Stimulated activated CD8-positive, alpha-beta memory T cell treated with anti-CD3 and anti-CD28 coated beads, Interleukin-12 subunit alpha, Interleukin-12 subunit beta, amount 100 ng/mL, for 4 hours (primary cell): ENCODE data around the gene CAMSAP1.
"Not testable (repeated sequence)": the region's sequence is repeated elsewhere in the genome, so short reads cannot be mapped to it uniquely, and the experiment has no call there.

Experiments used
- DNase-seq: peaks from one replicate; pipeline ENCODE4 v3.0.0-alpha.2; 2020; ENCODE audit warnings: low read depth

CAMSAP1 gene

DNA sequence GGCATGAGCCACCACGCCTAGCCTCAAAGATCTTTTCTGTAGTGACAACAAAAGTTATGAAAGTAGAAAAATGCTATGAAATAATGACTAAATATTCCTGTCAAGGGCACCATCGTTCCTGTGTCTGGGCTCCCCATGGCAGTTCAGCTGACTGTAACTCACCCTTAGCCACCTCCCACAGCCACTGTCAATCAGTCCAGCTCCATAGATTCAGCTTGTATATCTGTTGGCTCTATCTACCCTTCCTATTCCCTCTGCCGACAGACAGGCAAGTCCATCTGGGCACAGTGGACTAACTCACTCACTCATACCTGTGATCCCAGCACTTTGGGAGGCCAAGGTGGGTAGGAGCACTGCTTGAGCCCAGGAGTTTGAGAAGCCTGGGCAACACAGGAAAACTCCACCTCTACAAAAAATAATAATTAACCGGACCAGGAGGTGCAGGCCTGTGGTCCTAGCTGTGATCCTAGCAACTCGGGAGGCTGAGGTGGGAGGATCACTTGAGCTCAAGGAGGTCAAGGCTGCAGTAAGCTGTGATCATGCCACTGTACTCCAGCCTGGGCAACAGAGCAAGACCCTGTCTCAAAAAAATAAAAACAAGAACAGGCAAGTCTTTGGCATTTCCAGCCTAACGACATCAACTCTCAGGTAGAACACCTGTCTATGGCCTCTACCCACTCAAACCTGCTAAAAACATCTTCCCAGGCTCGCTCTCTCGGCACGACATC, 6.2 kb downstream of the CAMSAP1 start:
- DNase-seq, result no peak

DNA sequence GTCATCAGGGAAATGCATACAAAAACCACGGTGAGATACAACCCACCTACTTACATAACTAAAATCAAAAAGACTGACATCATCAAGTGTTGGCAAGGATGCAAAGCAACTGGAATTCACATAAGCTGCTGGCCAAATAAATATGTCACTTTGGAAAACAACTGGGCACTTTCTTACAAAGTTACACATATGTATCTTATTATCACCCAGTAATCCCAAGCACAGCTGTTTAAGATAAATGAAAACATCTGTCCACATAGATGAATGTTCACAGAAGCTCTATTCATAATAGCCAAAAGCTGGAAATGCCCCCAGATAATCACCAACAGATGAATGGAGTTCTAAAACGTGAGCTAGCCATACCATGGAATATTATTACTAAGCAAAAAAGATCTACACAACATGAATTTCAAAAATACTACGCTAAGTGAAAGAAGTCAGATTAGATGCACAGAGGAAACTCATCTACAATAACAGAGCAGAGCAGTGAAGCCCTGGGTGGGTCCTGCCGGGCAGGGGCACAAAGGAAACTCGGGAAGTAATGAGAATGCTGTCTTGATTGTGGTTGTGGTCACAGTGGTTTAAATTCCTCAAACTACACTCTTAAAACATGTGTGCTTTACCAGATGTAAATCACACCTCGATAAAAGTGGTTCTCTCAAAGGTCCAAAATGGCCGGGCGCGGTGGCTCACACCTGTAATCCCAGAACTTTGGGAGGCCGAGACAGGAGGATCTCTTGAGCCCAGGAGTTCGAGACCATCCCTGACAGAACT, 8.5 kb downstream of the CAMSAP1 start:
- DNase-seq, result no peak

DNA sequence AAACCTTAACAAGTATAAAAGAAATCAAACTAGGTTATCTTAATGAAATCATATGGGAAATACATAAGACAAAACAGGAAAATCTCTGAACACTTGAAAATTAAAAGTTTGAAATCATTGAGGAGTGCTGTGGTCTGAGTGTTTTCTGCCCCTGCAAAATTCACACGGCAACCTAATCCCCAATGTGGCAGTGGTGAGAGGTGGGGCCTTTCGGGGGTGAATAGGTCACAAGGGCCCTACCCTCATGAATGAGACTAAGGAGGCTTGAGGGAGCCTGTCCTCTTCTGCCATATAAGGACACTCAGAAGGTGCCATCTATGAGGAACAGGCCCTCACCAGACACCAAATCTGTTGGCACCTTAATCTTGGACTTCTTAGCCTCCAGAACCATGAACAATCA, 10.7 kb downstream of the CAMSAP1 start:
- DNase-seq, result no peak

DNA sequence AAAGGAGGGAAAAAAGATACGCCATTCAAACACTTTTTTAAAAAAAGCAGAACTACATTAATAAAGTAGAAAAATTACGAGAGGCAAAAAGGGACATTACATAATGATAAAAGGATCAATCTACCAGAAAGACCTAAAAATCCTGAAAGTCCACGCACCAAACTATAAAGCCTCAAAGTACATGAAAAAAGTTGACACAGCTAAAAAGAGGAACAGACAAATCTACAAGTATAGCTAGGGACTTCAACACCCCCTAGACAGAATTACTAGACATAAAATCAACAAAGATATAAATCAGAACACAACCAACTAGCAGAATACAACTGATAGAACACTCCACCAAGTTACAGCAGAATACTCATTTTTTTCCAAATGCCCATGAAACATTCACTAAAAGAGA, 11.1 kb downstream of the CAMSAP1 start:
- DNase-seq, result no peak

DNA sequence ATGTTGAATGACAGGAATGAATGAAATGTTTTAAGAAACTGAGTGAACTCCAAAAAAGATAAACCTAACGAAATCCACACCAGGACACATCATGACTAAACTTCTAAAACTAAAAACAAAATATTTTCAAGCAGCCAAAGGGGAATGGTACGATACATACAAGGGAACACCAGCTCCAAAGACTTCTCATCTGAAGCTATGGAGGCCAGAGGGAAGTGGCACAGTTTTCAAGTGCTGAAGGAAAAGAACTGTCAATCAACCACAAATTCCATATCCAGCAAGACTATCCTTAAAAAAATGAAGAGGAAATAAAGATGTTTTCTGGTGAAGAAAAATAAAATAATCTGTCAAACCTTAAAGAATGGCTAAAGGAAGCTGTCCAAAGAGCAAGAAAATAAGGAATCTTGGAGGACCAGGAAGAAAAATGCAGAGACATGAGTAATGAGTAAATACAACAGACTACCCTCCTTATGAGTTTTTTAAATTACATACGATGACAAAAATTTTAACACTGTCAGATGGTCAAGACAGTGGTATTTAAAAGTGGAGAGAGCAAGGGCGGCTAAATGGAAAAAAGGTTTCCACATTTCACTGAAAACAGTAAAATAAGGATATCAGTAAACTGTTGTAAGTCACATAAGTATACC, 12.0 kb downstream of the CAMSAP1 start:
- DNase-seq, result no peak

DNA sequence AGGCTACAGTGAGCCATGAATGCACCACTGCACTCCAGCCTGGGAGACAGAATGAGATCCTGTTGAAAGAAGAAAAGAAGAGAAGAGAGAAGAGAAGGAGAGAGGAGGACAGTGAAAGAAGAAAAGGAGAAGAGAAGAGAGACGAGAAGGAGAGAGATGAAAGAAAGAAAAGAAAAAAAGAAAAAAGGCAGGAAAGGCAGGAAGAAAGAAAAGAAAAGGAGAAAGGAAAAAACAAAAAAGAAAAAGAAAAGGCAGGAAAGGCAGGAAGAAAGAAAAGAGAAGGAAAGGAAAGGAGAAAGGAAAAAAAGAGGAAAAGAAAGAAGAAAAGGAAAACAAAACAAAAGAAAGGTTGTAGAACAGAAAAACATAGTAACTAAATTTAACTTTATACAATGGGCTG, 14.2 kb downstream of the CAMSAP1 start:
- no peak for DNase-seq

DNA sequence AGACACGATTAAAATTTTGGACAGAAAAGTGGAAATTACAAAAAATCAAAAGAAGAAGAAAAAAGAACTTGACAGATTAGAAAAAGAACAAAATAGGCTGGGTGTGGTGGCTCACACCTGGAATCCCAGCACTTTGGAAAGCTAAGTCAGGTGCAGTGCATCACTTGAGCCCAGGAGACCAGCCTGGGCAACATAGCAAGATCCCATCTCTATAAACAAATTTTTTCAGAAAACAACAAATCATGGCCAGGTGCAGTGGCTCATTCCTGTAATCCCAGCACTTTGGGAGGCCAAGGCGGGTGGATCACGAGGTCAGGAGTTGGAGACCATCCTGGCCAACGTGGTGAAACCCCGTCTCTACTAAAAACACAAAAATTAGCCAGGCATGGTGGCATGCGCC, 15.0 kb downstream of the CAMSAP1 start:
- DNase-seq, result not testable (repeated sequence)

DNA sequence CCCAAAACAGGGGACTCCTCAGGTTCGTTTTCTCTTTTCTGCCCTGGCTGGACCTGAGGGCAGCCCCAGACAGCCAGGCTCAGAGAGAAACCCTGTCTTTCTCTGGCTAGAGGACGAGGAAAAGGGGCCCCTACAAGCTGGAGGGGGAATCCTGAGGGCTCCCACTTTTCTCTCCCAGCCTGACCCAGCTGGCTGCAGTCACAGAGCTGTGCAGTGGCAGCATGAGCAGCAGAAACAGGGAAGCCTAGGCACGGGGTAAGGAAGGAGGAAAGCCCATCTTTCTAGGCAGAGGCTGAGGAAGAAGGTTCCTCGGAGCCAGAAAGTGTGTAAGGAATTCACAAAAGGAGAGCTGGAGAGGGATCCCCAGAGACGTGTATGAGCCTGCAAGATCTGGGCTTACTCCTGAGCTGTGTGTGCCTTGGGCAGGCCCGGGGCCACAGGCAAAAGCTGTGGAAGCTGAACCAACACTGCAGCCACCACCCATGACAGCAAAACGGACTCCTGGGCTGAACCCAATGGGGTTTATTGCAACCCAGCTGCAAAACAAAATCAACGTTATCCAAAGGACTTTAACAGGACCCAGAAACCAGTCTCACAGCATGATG, 16.2 kb downstream of the CAMSAP1 start:
- DNase-seq, result no peak

DNA sequence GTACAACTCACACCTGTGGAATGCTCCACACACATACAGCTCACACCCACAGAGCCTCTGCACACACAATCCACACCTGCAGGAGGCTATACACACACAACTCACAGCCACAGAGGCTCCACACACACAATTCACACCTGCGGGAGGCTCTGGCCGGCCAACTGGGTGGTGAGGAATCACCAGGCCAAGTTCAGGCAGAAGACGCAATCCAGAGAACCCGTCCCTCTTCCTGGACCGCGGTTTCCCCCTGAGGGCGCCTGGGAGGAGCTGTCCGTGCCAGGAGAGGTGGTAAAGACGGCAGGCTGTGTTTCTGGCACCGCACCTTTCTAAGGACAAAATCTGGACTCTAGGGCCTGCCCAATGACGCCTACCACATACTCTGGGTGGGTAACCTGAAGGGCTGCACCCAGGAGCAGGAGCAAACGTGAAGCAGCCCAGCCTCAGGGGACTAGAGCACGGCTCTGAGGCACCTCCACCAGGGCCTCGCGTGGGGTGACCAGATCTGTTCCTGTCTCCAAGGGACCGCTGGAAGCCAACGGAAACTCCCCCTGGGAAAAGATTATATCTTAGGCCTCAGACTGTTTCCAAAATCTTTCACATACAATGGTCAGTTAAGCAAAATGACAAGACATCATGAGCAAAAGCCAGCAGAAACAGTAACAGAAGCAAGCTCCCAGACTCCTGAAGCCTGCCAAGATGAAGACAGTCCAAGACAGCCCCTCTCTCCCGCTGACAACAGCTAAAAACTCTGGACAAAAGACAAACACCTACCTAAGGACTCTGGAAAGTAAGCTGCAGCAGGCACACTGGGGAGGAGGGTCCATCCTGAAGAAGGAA, 16.9 kb downstream of the CAMSAP1 start:
- DNase-seq, result no peak

DNA sequence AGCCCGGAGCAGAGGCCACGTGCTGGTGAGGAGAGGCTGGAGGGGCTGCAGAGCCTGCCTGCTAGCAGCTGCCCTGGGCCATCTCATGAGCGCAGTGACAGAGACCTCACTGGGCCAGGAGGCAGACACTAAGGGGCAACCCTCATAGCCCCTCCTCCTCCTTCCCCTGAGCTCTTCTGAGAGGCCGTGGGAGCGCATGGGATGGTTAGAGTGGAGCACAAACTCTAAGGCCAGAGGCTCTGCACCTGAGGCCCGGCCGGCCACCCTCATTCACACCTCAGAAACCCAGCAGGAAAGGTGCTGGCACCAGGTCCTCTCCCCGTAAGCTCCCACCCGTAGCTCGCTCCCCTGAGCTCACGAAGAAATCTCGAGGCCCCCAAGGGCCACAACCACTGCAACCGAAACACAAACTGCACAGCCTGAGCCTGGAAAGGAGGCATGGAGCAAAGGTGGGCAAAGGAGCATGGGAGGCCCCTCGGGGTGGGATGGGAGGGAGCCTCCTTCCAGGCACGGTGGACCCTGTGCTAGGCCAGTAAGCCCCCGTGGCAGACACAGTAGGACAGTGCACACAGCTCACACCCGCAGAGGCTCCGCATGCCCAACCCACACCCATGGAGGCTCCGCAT, 17.7 kb downstream of the CAMSAP1 start:
- DNase-seq, result no peak

DNA sequence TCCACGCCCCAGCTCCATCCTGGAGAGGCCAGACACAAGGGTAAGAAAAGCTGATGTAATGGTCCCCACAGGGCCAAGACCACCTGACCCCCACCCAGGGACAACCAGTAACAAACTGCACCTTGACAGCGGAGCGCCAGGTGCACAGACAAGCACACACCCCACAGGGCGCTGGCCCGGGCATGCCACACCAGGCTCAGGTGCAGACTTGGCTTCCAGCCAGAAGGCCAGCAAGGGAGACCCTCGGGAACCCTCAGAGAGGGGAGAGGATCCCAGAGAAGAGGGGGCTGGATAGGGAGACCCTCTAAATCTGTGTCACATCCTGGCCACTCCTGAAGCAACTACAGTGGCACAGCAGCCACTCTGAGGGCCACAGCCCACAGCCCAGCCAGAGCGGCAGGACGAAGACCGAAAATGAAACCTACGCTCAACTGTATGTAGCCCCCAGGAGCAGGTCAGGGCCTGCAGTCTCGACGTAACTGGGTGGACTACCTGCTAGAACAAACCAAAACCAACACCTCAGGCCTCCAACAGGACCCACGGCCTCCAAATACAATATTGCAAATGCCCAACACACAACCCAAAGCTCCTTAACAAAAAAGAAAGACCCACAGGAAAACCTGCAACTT, 18.5 kb downstream of the CAMSAP1 start:
- no peak for DNase-seq

DNA sequence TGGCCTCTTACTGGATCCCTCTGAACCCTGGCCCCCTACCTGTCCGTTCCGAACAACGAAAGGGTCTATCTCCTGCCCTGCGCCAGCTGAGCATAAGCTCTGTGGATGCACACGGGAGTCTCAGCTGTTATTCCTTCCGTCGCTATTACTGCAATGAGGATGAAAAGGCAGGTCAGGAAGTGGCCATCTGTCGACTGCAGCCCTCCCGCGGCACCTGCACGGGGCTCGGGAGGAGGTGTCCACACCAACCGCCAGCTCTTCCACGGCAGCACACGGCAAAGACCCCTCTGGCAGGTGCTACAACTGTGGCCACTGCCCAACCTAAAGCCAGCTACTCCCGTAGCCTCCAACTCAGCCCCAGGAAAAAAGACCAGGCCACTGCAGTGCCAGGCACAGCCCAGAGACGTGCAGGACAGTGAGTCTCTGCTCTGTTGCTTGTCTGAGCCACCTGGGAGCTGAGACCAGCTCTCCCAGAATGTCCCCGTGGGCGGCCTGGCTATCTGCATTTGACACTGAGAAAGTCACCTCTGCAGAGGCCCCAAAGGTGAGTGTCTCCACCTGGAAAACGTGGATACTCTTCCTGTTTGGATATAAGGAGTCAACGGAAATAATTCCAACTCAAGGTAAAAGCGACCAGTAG, 19.1 kb downstream of the CAMSAP1 start:
- no peak for DNase-seq

DNA sequence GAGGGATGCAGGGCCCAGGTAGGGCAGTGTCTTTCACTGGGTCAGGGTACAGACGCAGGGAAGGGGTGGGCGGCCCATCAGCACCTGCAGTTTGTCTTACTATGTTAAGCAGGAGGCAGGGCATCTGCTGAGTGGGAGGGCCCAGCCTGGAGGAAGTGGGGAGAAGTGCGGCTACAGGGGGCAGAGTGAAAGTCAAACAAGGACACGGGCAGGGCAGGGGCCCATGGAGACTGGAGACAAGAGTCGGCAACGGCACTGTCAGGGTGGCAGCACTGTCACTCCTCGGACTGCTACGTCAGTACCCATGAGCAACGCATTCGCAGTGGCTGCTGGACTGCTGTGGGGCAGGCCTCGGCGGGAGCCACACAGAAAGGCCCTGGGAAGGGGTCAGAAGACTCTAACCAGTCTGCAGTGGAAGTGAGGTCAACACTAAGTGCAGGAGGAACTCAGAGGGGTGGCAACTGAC, 19.7 kb downstream of the CAMSAP1 start:
- peak; percentile 29 for DNase-seq

DNA sequence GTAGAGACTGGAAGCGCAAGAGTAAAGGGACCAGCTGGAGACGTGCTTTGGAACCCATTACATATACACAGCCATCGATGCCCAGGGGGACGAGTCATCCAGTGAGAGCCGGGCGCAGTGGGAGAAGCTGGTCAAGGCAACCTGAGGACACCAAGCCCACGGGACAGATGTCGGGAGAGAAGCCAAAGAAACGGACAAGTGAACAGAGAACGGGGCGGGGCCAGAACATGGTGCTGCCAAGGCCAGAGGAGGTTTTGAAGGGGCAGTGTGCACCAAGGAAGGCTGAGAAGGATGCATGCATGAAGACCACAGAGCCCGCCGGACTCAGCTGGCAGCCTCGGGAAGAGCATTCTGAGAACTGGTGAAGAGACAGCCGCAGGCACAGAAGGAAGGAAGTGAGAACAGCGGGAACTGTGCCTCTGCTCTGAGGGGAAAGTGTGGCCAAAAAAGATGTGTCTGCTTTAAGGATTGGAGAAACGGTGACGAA, 20.3 kb downstream of the CAMSAP1 start:
- no peak for DNase-seq

DNA sequence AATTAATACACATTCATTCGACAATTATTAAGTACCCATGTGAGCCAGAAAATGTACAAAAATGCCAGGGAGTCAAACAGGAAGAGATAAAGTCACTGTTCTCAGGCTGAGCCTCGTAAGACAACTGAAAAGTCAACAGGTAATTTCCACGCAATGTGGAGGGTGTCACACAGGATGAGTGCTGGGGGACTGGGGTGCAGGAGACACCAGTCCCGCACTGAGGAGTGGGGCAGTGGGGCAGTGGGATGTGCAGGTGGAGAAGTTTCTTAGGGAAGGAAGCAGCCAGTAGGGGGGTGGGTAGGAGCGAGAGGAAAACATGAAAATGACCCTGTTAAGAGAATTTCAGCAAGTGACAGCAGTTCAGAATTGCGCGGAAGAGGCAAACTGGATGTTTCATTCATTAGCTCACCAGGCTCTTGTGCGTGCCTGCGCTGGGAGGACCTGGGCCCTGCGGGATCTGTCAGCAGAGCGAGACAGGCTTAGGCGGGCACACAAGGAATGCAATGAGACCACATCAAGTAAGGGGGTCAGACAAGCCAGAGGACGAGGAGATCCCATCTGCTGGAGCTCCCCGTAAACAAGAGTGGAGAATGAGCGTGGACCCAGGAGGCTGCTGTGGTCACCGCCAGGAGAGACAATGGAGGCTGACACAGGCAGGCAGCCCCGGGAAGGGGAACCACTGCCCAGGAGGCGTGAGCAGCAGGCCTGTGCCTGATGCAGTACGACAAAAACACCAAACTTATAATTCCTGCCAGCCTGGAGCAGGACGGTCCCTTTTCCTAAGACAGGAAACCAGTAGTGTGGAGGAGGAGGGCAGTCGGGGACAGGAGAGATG, 21.0 kb downstream of the CAMSAP1 start:
- no peak for DNase-seq

DNA sequence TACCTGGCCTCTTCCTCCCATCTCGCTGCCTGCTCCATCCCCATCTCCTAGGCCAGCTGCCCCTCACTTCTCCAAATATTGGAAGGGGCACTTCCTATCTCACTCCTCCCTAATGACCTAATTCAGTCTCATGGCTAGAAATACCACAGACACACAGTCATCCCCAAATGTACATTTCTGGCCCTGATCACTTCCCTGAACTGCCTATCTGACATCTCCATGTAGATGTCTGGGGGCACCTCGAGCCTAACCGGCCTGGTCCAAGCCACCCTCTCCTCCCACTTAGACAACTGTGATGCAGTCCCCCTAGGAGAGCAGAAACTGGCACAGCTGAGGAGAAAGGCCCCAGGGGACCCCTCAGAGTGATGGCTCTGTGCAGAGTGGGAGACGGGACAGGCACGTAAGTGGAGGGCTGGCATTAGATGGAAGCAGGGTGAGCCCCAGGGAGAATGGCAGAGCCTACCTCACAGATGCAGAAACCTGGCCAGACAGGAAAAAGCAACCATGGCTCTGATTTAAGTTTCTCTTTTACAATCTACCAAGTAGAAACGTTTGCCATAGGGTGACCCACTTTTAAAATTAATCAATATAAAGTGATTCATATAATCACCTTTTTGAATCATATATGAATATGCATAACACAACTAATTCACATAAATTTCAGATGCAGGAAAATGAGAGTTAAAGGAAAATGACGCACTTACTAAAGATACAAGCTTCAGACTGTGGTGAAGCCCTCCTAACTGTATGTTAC, 22.1 kb downstream of the CAMSAP1 start:
- DNase-seq, result no peak

DNA sequence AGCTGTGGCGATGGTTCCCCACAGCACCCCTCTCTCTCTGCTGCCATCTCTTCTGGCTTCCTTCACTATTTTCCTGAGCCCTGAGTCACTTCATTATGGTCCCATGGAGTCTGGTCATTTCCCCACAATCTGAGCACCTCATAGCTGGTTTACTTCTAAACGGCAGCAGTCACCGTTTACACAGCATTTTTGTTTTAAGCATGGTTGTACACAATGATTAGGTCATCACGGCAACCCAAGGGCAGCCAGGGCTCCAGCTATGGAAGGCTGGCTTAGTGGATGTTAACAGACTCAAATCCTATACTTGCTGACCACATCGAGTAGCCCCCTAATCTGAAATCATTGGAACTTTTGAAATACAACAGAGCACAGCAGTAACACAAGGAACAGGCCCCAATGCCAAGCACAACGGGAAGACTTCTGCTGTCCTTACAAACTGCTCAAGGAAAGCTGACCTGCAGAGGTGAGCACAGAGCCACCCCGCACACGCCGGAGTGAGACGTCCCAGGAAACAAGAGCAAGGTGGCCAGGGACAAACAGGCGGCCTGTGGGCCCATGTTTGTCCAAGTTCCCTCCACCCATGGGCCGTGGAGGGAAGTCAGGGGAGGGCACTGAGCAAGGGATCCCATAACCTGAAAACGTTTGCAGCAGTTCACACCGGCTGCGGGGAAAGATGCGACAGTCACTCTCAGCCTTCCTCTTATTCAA, 22.9 kb downstream of the CAMSAP1 start:
- no peak for DNase-seq
